Measurements from ENCODE around the gene LIPC.

- TF ChIP-seq, protein P1, sequence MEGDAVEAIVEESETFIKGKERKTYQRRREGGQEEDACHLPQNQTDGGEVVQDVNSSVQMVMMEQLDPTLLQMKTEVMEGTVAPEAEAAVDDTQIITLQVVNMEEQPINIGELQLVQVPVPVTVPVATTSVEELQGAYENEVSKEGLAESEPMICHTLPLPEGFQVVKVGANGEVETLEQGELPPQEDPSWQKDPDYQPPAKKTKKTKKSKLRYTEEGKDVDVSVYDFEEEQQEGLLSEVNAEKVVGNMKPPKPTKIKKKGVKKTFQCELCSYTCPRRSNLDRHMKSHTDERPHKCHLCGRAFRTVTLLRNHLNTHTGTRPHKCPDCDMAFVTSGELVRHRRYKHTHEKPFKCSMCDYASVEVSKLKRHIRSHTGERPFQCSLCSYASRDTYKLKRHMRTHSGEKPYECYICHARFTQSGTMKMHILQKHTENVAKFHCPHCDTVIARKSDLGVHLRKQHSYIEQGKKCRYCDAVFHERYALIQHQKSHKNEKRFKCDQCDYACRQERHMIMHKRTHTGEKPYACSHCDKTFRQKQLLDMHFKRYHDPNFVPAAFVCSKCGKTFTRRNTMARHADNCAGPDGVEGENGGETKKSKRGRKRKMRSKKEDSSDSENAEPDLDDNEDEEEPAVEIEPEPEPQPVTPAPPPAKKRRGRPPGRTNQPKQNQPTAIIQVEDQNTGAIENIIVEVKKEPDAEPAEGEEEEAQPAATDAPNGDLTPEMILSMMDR (IDR thresholded peaks at IDR 0.05), result no peak
- TF ChIP-seq POLR2A (IDR thresholded peaks at IDR 0.05), result no peak
Observed at GRCh38 chr15:58442122-58442521, 10.3 kb downstream of the LIPC start.

Data from sigmoid colon (tissue), 3 donors.